GM12865 (cell line): Measurements from ENCODE around the gene LARGE1.

ENCODE experiments used
- DNase-seq: peaks from one replicate; pipeline ENCODE4 v3.0.0; 2010; ENCODE audit warnings: low read depth
- H3K4me3 ChIP-seq: 2 replicates; pipeline ENCODE4 v1.5.1; 2011; ENCODE audit warnings: mild to moderate bottlenecking, low read depth, low read length, control low read depth
- TF ChIP-seq, protein P1 (sequence below): IDR thresholded peaks from 2 replicates; pipeline ENCODE4 v1.5.1; 2011; ENCODE audit warnings: low read length, control low read depth, low read depth, inconsistent platforms; ENCODE audit not compliant: insufficient read depth; ENCODE audit errors: missing control alignments

LARGE1 gene

DNA sequence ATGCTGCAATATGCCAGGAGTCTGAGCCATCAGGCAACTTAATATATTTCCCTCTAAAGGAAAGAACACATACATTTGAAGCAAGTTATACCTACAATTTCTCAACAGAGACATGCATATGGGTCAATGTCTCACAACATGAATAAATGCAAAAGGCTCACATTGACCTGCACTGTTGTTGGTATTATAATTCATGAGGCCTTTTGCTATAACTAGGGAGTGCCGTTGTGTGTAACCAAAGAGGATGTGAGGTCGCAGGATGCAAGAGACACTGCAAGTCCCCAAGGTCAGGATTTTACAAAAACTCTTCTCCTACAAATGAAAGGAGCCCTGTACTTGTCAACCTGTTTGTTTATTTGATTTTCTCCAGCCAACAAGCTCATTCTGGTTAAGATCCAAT, 250.5 kb downstream of the LARGE1 start:
- TF ChIP-seq, protein P1, sequence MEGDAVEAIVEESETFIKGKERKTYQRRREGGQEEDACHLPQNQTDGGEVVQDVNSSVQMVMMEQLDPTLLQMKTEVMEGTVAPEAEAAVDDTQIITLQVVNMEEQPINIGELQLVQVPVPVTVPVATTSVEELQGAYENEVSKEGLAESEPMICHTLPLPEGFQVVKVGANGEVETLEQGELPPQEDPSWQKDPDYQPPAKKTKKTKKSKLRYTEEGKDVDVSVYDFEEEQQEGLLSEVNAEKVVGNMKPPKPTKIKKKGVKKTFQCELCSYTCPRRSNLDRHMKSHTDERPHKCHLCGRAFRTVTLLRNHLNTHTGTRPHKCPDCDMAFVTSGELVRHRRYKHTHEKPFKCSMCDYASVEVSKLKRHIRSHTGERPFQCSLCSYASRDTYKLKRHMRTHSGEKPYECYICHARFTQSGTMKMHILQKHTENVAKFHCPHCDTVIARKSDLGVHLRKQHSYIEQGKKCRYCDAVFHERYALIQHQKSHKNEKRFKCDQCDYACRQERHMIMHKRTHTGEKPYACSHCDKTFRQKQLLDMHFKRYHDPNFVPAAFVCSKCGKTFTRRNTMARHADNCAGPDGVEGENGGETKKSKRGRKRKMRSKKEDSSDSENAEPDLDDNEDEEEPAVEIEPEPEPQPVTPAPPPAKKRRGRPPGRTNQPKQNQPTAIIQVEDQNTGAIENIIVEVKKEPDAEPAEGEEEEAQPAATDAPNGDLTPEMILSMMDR = no peak
- DNase-seq = no peak
- no peak overlapping the region for H3K4me3 ChIP-seq

DNA sequence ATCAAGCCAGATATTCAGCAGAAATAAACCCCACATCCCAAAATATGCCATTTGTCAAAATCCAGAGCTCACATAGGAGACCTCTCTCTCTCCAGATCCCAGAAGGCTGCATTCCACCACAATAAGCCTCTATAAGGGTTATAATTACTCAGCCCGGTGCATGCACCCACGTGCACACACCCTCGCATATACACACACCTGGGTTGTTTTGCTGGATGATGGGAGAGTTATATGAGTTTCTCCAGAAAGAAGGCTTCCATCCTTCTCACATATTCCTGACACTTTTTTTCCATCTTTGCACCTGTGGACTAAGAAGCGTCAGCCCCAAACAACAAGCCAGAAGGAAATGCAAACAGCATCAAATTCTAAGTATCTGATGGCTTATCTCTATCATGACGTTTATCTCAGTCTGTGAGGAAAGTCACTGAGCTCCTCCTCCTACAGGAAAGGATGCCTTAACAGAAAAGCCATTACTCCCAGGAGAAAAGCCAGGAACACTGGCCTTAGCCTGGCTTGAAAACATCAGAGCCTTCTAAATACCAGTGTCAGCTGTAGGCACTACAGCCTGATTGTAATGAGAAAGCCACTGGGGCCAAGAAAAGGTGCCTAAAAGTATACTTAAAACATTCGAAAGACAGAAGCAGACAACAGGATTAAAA, 253.2 kb downstream of the LARGE1 start:
- H3K4me3 ChIP-seq = no peak overlapping the region
- TF ChIP-seq, protein P1 = no peak
- no peak for DNase-seq

DNA sequence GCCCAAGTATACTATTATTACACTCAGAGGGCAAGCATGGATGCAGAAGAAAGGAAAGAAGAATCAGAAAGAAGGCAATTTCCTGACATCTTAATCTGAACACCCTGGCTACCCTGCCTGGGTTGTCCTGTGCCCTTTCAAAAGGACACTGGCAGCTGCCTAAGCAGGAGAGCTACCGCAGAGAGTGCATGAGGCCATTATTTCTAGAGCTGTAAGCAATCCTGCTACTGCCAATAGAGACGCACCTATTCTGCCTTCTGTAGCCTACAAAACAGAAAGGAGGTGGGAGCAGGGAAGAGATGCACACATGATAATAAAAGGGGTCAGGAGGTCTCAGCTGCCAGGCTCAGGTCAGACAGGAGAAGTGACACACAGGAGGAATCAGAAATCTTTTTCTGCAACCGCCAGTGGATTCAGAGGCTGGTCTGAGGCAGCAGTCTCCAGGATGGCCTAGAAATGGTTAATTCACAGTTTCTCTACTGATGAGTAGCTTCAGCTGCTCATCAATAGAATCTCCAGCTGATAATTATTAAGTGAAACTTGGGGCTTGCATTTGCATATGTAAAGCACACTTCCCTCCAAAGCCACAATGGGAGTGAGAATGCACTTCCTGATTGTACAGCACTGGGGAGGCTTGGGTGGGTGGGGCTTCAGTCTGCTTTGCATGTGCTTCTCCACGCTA, 253.9 kb downstream of the LARGE1 start:
- TF ChIP-seq, protein P1 = no peak
- no peak overlapping the region for H3K4me3 ChIP-seq
- peak; percentile 52 for DNase-seq

DNA sequence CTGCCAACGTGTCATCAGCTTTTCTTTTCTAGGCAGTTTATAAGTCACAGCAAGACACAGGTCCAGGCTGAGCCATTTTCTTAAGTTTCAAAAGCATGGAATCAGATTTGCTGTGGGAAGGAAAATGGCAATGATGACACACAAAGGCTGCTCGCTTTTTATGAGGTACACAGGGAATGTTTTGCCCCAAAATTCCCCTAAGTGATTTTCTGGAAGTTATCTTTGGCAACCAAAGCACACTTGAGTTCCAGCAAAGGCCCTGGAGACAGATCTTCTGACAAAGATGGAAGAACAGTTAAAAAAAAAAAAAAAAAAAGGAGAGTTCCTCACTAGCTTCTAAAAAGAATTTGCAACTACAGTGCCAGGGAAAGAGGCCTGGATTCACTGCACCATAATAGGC, 260.8 kb downstream of the LARGE1 start:
- no peak overlapping the region for H3K4me3 ChIP-seq
- TF ChIP-seq, protein P1 = no peak
- DNase-seq = no peak

DNA sequence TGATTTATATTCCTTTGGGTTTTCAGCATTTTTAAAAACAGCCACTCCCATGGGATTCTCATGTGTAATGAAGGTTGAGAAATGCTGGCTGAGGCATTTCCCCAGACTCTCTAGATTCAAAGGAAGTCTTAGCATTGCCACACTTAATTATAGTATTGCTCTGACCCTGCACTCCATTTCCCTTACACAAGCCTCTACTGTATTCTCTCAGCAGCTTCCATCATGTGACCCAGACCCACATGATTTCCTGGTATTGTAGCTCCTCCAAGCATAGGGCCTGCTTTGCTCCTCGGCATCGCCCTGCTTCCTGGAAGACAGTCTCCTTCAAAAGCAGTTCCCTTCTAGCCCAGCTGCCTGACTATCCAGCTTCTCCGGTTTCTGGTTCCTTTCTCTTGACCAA, 261.5 kb downstream of the LARGE1 start:
- no peak for DNase-seq
- TF ChIP-seq, protein P1 = no peak

DNA sequence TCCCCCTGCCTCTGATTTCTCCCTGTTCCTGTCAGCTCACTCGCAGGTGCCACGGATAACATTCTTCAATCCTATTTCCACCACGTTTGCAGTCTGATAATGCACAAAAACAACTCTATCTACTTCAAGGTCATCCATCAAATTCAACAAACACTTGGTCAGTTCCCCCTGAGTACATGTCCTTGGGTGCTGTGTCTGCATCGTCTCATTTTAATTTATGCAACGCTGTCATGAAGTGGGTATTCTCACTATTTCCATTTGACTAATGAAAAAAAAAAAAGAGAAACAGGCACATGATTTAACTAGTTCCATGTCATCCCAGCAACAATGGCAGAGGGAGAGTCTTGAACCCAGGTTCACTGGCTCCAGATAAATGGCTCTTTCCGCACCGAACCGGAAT, 262.6 kb downstream of the LARGE1 start:
- DNase-seq = no peak
- TF ChIP-seq, protein P1 = no peak
- no peak overlapping the region for H3K4me3 ChIP-seq

More for the DNA sequence above, 261.5 kb downstream of the LARGE1 start:
- no peak overlapping the region for H3K4me3 ChIP-seq
